Measurements from ENCODE around the gene STK32A. TPM values are rescaled to one million over a fixed set of nuclear protein-coding genes. Genes with fewer than 3 reads are reported as not detected.

STK32A gene
- total RNA-seq, 1 experiment from 2014 or later, result 1.3 TPM

- H3K4me2 ChIP-seq (ENCODE audit: insufficient read depth, insufficient read length, low read length), result no peak overlapping the region
- peak overlapping the region in 1 of 3 experiments; percentile 88; a peak in 2 of 7 replicates for H3K27ac Mint-ChIP-seq
- H4K20me1 ChIP-seq (ENCODE audit: control insufficient read depth, insufficient read depth, insufficient read length), result no peaks in the 10 kb centered on the region
- no peak overlapping the region for H3K4me3 Mint-ChIP-seq
- H2AFZ ChIP-seq (ENCODE audit: low read length), result no peak overlapping the region
- peaks cover 41 to 58% of the 10 kb centered on the region in 2 experiments for H3K4me1 Mint-ChIP-seq
- no peak overlapping the region for H4K5ac ChIP-seq (ENCODE audit: insufficient read length, low read depth, low read length)
- no CpG with 5 or more reads among the region's 3 CpGs for WGBS (ENCODE audit: extremely low coverage, insufficient read length, low lambda C conversion rate)
- H2BK120ac ChIP-seq (ENCODE audit: low read depth, low read length, poor library complexity, severe bottlenecking), result no peak overlapping the region
- no peak overlapping the region for H2BK15ac ChIP-seq (ENCODE audit: low read depth, low read length)
- H2AK5ac ChIP-seq (ENCODE audit: insufficient read length, low read length), result no peak overlapping the region
- H3K23ac ChIP-seq (ENCODE audit: insufficient read length, low read depth, low read length), result no peak overlapping the region
- no peak overlapping the region for H4K91ac ChIP-seq (ENCODE audit: insufficient read length, low read depth, low read length)
- H4K8ac ChIP-seq (replicated peaks; ENCODE audit: insufficient read length, low read depth, low read length), result no peak overlapping the region
- no peak for TF ChIP-seq CTCF (conservative IDR thresholded peaks at IDR 0.05)
- H3T11ph ChIP-seq (ENCODE audit: low read length), result no peak overlapping the region
- no peak overlapping the region for H3K4ac ChIP-seq (ENCODE audit: low read depth, low read length)
- no peaks in the 10 kb centered on the region for H3K9me3 Mint-ChIP-seq
- no peaks in the 10 kb centered on the region for H3K23me2 ChIP-seq (ENCODE audit: insufficient read length, low read depth, low read length, poor library complexity, severe bottlenecking)
- H3K14ac ChIP-seq (ENCODE audit: insufficient read depth, low read length), result no peak overlapping the region
- H3K56ac ChIP-seq (ENCODE audit: insufficient read length, low read depth, low read length), result no peak overlapping the region
- H3K27me3 Mint-ChIP-seq (ENCODE audit: low read depth), result peaks cover 2% of the 10 kb centered on the region; the same call in 1 of the 2 replicates
- no peak overlapping the region for H2BK20ac ChIP-seq (ENCODE audit: low read depth, low read length, poor library complexity, severe bottlenecking)
- no peak overlapping the region for H2BK5ac ChIP-seq (ENCODE audit: insufficient read length, low read length)
- H3K9me3 ChIP-seq (ENCODE audit: control insufficient read depth, low read depth, low read length), result no peaks in the 10 kb centered on the region
- no peaks in the 10 kb centered on the region for H3K79me1 ChIP-seq (ENCODE audit: insufficient read depth, low read depth, low read length, poor library complexity, severe bottlenecking)
- H3K4me1 ChIP-seq (ENCODE audit: insufficient read depth, low read length), result peaks cover 7% of the 10 kb centered on the region; the same call in 1 of the 2 replicates
- H2BK12ac ChIP-seq (ENCODE audit: insufficient read length, low read depth, low read length), result no peak overlapping the region
- H3K18ac ChIP-seq (ENCODE audit: insufficient read length, low read depth, low read length), result no peak overlapping the region
- no peak overlapping the region for H3K9ac ChIP-seq (ENCODE audit: extremely low read depth, insufficient read length, low read length)
- H3K27me3 ChIP-seq (ENCODE audit: insufficient read depth, low read length), result no peaks in the 10 kb centered on the region
- no peak overlapping the region for H3K27ac ChIP-seq (ENCODE audit: insufficient read length, low read depth, low read length)
- H3K79me2 ChIP-seq (ENCODE audit: insufficient read depth, low read length), result no peaks in the 10 kb centered on the region
- peaks cover 31 to 58% (median 47%) of the 10 kb centered on the region in 3 experiments; a peak in 6 of 7 replicates for H3K36me3 Mint-ChIP-seq (ENCODE audit: insufficient read depth in 1 of 3, low read depth in 3 of 3)
- no peak for DNase-seq
Observed at GRCh38 chr5:147390654-147391225, 155.9 kb downstream of the STK32A start.

All from H9 (cell line).